ELR (cell line): ENCODE measurements around the gene GPR176.
"Not testable (repeated sequence)": the region's sequence is repeated elsewhere in the genome, so short reads cannot be mapped to it uniquely, and the experiment has no call there.

Experiments used
- DNase-seq: peaks from one replicate; pipeline ENCODE4 v3.0.0-alpha.2; 2015; ENCODE audit warnings: low read depth

The GPR176 gene

GRCh38 chr15:39856357-39856756 is 63.7 kb downstream of the GPR176 start:
- DNase-seq: no peak

GRCh38 chr15:39855400-39855799 is 64.7 kb downstream of the GPR176 start:
- DNase-seq: no peak

- DNase-seq: peak; percentile 51
Observed at GRCh38 chr15:39854161-39854560, 65.9 kb downstream of the GPR176 start.

GRCh38 chr15:39852250-39852649 is 67.8 kb downstream of the GPR176 start:
- DNase-seq: peak; percentile 23

GRCh38 chr15:39851500-39852092 is 68.5 kb downstream of the GPR176 start:
- DNase-seq: peak; percentile 40

GRCh38 chr15:39850436-39850835 is 69.6 kb downstream of the GPR176 start:
- no peak for DNase-seq

GRCh38 chr15:39846108-39846507 is 74.0 kb downstream of the GPR176 start:
- DNase-seq: no peak

GRCh38 chr15:39845582-39845981 is 74.5 kb downstream of the GPR176 start:
- DNase-seq: no peak

- no peak for DNase-seq
Observed at GRCh38 chr15:39843565-39843964, 76.5 kb downstream of the GPR176 start.

GRCh38 chr15:39837454-39837853 is 82.6 kb downstream of the GPR176 start:
- no peak for DNase-seq

GRCh38 chr15:39835550-39835949 is 84.5 kb downstream of the GPR176 start:
- no peak for DNase-seq

GRCh38 chr15:39834256-39834655 is 85.8 kb downstream of the GPR176 start:
- DNase-seq: peak; percentile 59

- DNase-seq: peak; percentile 79
Observed at GRCh38 chr15:39833515-39833981, 86.5 kb downstream of the GPR176 start.

GRCh38 chr15:39830166-39830565 is 89.9 kb downstream of the GPR176 start:
- DNase-seq: no peak

GRCh38 chr15:39828374-39828931 is 91.6 kb downstream of the GPR176 start:
- DNase-seq: no peak

- no peak for DNase-seq
Observed at GRCh38 chr15:39826975-39827374, 93.1 kb downstream of the GPR176 start.

GRCh38 chr15:39823634-39824033 is 96.4 kb downstream of the GPR176 start:
- no peak for DNase-seq

- DNase-seq: no peak
Observed at GRCh38 chr15:39820050-39820602, 99.9 kb downstream of the GPR176 start.

- DNase-seq: no peak
Observed at GRCh38 chr15:39819533-39819932, 100.5 kb downstream of the GPR176 start.

- DNase-seq: no peak
Observed at GRCh38 chr15:39817892-39818291, 102.2 kb downstream of the GPR176 start.

GRCh38 chr15:39814489-39814888 is 105.6 kb downstream of the GPR176 start:
- DNase-seq: no peak

- DNase-seq: not testable (repeated sequence)
Observed at GRCh38 chr15:39812651-39813050, 107.4 kb downstream of the GPR176 start.

- no peak for DNase-seq
Observed at GRCh38 chr15:39808909-39809308, 111.2 kb downstream of the GPR176 start.

- no peak for DNase-seq
Observed at GRCh38 chr15:39807791-39808190, 112.3 kb downstream of the GPR176 start.
